Uterus (tissue), 2 donors: ENCODE results near the gene EPHA5.

Experiments
- CTCF ChIP-seq, 4 experiments: fragments of 200-600 bp in 2 of 4; fragments of 450-650 bp in 2 of 4; sonication (generic) in 2 of 4; IDR thresholded peaks; one replicate each; pipeline ENCODE4 v1.5.1; 2016 to 2019; ENCODE audit warnings: antibody characterized with exemption in 4 of 4, mild to moderate bottlenecking in 2 of 4, moderate library complexity in 1 of 4
- POLR2A ChIP-seq, 2 donors: fragments of 450-650 bp; IDR thresholded peaks; one replicate each; pipeline ENCODE4 v1.6.1; 2016; ENCODE audit warnings: antibody characterized with exemption in 2 of 2, mild to moderate bottlenecking in 1 of 2, moderate library complexity in 1 of 2

GRCh38 chr4:65340382-65341109 lies 329.7 kb downstream of the EPHA5 start:
- no peak for TF ChIP-seq CTCF (IDR thresholded peaks at IDR 0.05)
- no peak for TF ChIP-seq POLR2A (IDR thresholded peaks at IDR 0.05)
